Neural progenitor cell (in vitro differentiated cells): ENCODE results near the gene EHMT2. TPM values are rescaled to one million over a fixed set of nuclear protein-coding genes. Genes with fewer than 3 reads are reported as not detected.

Source experiments
- DNase-seq: peaks from one replicate; pipeline ENCODE4 v3.0.0-alpha.2; 2016; ENCODE audit warnings: low spot score
- H2AFZ ChIP-seq: fragments of 200-600 bp; sonication (generic); replicated peaks from 2 replicates; pipeline ENCODE4 v1.6.1; 2016; ENCODE audit warnings: antibody characterized with exemption
- H3F3A ChIP-seq: fragments of 200-600 bp; sonication (generic); 2 replicates; pipeline ENCODE4 v1.6.1; 2016; ENCODE audit warnings: antibody characterized with exemption, low read depth
- H3K27ac ChIP-seq: fragments of 200-600 bp; sonication (generic); 2 replicates; pipeline ENCODE4 v1.5.1; 2016; ENCODE audit warnings: mild to moderate bottlenecking
- H3K27me3 ChIP-seq: fragments of 200-600 bp; sonication (generic); 2 replicates; pipeline ENCODE4 v1.6.1; 2016; ENCODE audit warnings: mild to moderate bottlenecking, moderate library complexity
- H3K36me3 ChIP-seq: fragments of 200-600 bp; sonication (generic); 2 replicates; pipeline ENCODE4 v1.5.1; 2016
- H3K4me1 ChIP-seq: fragments of 200-600 bp; sonication (generic); 2 replicates; pipeline ENCODE4 v1.6.1; 2016; ENCODE audit warnings: mixed run types
- H3K4me2 ChIP-seq: fragments of 200-600 bp; sonication (generic); 2 replicates; pipeline ENCODE4 v1.6.1; 2016
- H3K4me3 ChIP-seq: fragments of 200-600 bp; sonication (generic); 2 replicates; pipeline ENCODE4 v1.5.1; 2016
- H3K79me2 ChIP-seq: fragments of 200-600 bp; sonication (generic); 2 replicates; pipeline ENCODE4 v1.6.1; 2016; ENCODE audit warnings: low read depth
- H3K9ac ChIP-seq: fragments of 200-600 bp; sonication (generic); 2 replicates; pipeline ENCODE4 v1.6.1; 2016
- H3K9me3 ChIP-seq: fragments of 200-600 bp; sonication (generic); 2 replicates; pipeline ENCODE4 v1.5.1; 2016; ENCODE audit warnings: low read depth
- H4K20me1 ChIP-seq: fragments of 200-600 bp; sonication (generic); 2 replicates; pipeline ENCODE4 v1.6.1; 2016; ENCODE audit warnings: low read depth
- H3K27ac Mint-ChIP-seq: 3 replicates; pipeline ENCODE4 v1.8.0; 2021; ENCODE audit warnings: mixed read lengths
- H3K27me3 Mint-ChIP-seq: 2 replicates; pipeline ENCODE4 v1.8.0; 2022; ENCODE audit warnings: low read depth, mild to moderate bottlenecking, inconsistent platforms, moderate library complexity, mixed read lengths; ENCODE audit not compliant: insufficient read depth
- H3K36me3 Mint-ChIP-seq: 3 replicates; pipeline ENCODE4 v1.8.0; 2021; ENCODE audit warnings: mixed read lengths
- H3K4me1 Mint-ChIP-seq: 3 replicates; pipeline ENCODE4 v1.8.0; 2021; ENCODE audit warnings: mixed read lengths
- H3K4me3 Mint-ChIP-seq: 3 replicates; pipeline ENCODE4 v1.8.0; 2021; ENCODE audit warnings: mild to moderate bottlenecking, moderate library complexity, mixed read lengths
- H3K9me3 Mint-ChIP-seq: 3 replicates; pipeline ENCODE4 v1.8.0; 2020; ENCODE audit warnings: mixed read lengths
- CTCF ChIP-seq: fragments of 200-600 bp; sonication (generic); IDR thresholded peaks from 2 replicates; pipeline ENCODE4 v1.5.1; 2017; ENCODE audit warnings: antibody characterized with exemption, mild to moderate bottlenecking
- EZH2 ChIP-seq: fragments of 200-600 bp; sonication (generic); IDR thresholded peaks from 2 replicates; pipeline ENCODE4 v1.6.1; 2017; ENCODE audit warnings: antibody characterized with exemption, mild to moderate bottlenecking, moderate library complexity
- EZH2phosphoT487 ChIP-seq: fragments of 200-600 bp; sonication (generic); IDR thresholded peaks from 2 replicates; pipeline ENCODE4 v1.6.1; 2017; ENCODE audit warnings: antibody characterized with exemption
- total RNA-seq: library from RNA; depleted of rRNA; stranded (reverse); fragments of >200 nt; gene quantifications from 2 replicates; pipeline ENCODE4 v1.2.3, GENCODE V29; 2015; ENCODE audit warnings: low replicate concordance

EHMT2 gene
- total RNA-seq, 1 donor from 2014 or later, result 93.3 TPM

GRCh38 chr6:31880616-31881015 is 16.9 kb downstream of the EHMT2 start:
- Histone ChIP-seq H3K4me1 (no peaks in the 10 kb centered on the region), H3K4me2 (no peak overlapping the region), H2AFZ (no peak overlapping the region), H3K9me3 (no peaks in the 10 kb centered on the region), H3K79me2 (no peaks in the 10 kb centered on the region), H3K27ac (no peak overlapping the region), H3K4me3 (no peak overlapping the region), H3F3A (peaks cover 9% of the 10 kb centered on the region), H3K36me3 (no peaks in the 10 kb centered on the region), H3K27me3 (no peaks in the 10 kb centered on the region), H3K9ac (no peak overlapping the region), H4K20me1 (no peaks in the 10 kb centered on the region)
- TF ChIP-seq CTCF, result no peak
- no peak for TF ChIP-seq EZH2
- TF ChIP-seq EZH2phosphoT487, result no peak
- Mint-ChIP-seq H3K27ac (no peak overlapping the region), H3K9me3 (no peaks in the 10 kb centered on the region), H3K36me3 (peaks cover 29% of the 10 kb centered on the region), H3K4me1 (no peaks in the 10 kb centered on the region), H3K27me3 (peaks cover 3% of the 10 kb centered on the region), H3K4me3 (no peak overlapping the region)
- no peak for DNase-seq

GRCh38 chr6:31879901-31880300 is 17.6 kb downstream of the EHMT2 start:
- TF ChIP-seq EZH2, result no peak
- TF ChIP-seq CTCF, result no peak
- TF ChIP-seq EZH2phosphoT487, result no peak
- no peak for DNase-seq
- no peak overlapping the region for H3K4me3 Mint-ChIP-seq
- Histone ChIP-seq H3K79me2 (no peaks in the 10 kb centered on the region), H4K20me1 (no peaks in the 10 kb centered on the region), H3K4me3 (no peak overlapping the region), H3K4me2 (no peak overlapping the region), H3K9ac (no peak overlapping the region), H3K4me1 (no peaks in the 10 kb centered on the region), H3K9me3 (no peaks in the 10 kb centered on the region), H3K36me3 (no peaks in the 10 kb centered on the region), H3K27me3 (no peaks in the 10 kb centered on the region), H3F3A (peaks cover 9% of the 10 kb centered on the region), H3K27ac (no peak overlapping the region), H2AFZ (no peak overlapping the region)
- no peak overlapping the region for H3K27ac Mint-ChIP-seq
- peaks cover 27% of the 10 kb centered on the region for H3K36me3 Mint-ChIP-seq
- H3K4me1 Mint-ChIP-seq, result no peaks in the 10 kb centered on the region
- H3K9me3 Mint-ChIP-seq, result no peaks in the 10 kb centered on the region
- peaks cover 3% of the 10 kb centered on the region for H3K27me3 Mint-ChIP-seq

- H3K27me3 Mint-ChIP-seq, result peaks cover 5% of the 10 kb centered on the region
- no peak overlapping the region for H3K9ac ChIP-seq
- H3K4me3 Mint-ChIP-seq, result no peak overlapping the region
- no peak overlapping the region for H3K4me3 ChIP-seq
- TF ChIP-seq EZH2, result no peak
- TF ChIP-seq EZH2phosphoT487, result no peak
- TF ChIP-seq CTCF, result no peak
- H3K27me3 ChIP-seq, result no peaks in the 10 kb centered on the region
- peaks cover 25% of the 10 kb centered on the region for H3K36me3 Mint-ChIP-seq
- no peaks in the 10 kb centered on the region for H3K36me3 ChIP-seq
- H3K4me1 Mint-ChIP-seq, result no peaks in the 10 kb centered on the region
- no peaks in the 10 kb centered on the region for H3K79me2 ChIP-seq
- H3K9me3 ChIP-seq, result no peaks in the 10 kb centered on the region
- no peaks in the 10 kb centered on the region for H4K20me1 ChIP-seq
- peaks cover 9% of the 10 kb centered on the region for H3F3A ChIP-seq
- no peak overlapping the region for H3K27ac ChIP-seq
- H3K4me1 ChIP-seq, result no peaks in the 10 kb centered on the region
- H2AFZ ChIP-seq, result no peak overlapping the region
- DNase-seq, result no peak
- no peak overlapping the region for H3K4me2 ChIP-seq
- no peak overlapping the region for H3K27ac Mint-ChIP-seq
- no peaks in the 10 kb centered on the region for H3K9me3 Mint-ChIP-seq
Observed at GRCh38 chr6:31879143-31879542, 18.4 kb downstream of the EHMT2 start.
